Measurements from ENCODE around the gene GIPC1. TPM values are rescaled to one million over a fixed set of nuclear protein-coding genes. Genes with fewer than 3 reads are reported as not detected.

The GIPC1 gene
- polyA plus RNA-seq, 4 donors = 58.3 to 102 (median 63.4) TPM

DNA sequence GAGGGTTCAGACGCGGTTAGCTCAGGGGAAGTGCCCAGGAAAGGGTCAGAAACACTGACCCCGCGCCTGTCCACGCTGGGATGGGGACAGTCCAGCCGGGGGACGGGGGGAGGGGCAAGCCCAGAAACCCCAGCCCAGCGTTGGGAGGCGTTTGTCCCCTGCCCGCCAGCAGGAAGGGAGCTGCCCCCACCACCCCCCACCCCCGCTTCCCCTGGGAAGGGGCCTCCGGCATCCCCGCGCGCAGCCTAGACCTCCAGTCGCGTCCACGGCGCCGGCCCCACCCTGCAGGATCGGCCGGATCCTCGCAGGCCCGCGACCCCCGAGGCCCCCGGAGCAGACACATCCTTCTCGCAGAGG is 277 bp downstream of the GIPC1 start:
- no peak for DNase-seq (ENCODE audit: low read depth in 4 of 4, low spot score in 3 of 4)

DNA sequence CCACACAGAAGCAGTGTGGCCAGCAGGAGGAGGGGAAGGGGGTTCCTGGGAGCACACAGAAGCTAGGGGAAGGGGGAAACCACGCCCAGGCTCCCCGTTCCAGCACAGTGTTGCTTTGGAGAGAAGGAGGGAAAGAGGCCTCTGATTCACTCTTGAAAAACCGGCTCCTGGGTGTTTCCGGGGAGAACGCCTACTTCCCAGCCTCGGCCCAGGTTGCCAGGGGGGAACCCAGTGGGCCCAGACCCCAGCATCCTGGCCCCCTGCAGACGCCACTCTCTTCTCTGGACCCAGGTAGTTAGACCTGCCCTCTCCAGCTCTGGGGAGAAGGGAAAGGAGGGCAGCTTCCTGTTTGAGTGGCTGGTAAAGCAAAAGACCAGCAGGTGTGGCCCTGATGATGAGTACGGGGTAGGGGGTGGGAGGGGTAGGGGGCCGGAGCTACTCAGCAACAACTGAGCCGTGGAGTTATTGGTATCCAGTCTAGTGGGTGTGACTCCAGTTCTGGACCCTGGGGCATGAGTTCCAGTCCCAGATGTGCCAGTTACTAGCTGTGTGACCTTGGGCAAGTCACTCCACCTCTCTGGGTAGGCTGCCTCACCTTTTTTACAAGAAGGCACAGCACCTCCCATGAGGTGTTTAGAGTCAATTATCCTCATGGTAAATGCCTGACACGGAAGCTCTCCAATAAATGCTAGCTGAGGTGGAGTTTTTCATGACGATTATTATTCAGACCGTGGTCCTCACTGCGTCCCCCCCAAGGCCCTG is 836 bp downstream of the GIPC1 start:
- no peak for DNase-seq (ENCODE audit: low read depth in 4 of 4, low spot score in 3 of 4)

DNA sequence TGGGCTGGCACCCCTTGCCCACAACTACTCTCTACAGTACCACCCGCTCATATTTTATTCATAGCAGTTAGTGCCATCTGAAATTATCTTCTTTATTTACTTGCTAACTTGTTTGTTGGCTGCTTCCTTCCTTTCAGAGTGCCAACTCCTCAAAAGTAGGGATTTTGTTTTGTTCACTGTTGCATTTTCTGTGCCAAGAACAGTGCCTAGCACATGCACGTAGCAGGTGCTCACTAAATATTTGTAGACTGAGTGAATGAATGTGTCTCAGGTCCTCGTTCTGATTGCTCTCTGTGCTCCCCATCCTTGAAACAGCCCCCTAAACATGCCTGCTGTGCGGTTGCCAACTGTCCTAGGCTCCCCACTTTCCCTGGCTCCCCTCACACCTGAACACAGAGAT is 1.5 kb downstream of the GIPC1 start:
- DNase-seq (ENCODE audit: low read depth in 4 of 4, low spot score in 3 of 4) = no peak

DNA sequence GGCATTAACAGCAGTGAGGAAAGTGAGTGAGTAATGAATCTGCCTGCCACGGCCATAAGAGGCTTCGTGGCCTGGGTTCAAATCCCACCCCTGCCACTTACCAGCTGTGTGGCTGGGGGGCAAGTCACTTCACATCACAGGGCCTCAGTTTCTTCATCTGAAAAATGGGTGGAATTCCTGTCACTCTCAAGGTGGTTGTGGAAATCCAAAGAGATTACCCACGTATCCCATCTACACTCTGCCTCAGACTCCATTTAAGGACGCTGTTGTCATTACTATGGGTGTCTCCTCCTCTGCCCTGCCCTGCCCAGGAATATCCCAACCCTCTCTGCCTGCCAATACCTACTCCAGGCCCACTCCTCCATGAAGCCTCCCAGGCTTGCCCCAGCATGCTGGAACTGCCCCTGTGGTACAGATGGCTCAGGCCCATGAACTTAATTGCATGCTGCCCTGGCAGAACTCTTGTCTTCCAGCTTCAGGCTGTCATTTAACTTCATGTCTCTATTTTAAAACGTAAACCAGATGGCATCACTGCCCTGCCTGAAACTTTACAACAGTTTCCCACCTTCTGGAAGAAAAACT is 3.1 kb downstream of the GIPC1 start:
- no peak for DNase-seq (ENCODE audit: low read depth in 4 of 4, low spot score in 3 of 4)

DNA sequence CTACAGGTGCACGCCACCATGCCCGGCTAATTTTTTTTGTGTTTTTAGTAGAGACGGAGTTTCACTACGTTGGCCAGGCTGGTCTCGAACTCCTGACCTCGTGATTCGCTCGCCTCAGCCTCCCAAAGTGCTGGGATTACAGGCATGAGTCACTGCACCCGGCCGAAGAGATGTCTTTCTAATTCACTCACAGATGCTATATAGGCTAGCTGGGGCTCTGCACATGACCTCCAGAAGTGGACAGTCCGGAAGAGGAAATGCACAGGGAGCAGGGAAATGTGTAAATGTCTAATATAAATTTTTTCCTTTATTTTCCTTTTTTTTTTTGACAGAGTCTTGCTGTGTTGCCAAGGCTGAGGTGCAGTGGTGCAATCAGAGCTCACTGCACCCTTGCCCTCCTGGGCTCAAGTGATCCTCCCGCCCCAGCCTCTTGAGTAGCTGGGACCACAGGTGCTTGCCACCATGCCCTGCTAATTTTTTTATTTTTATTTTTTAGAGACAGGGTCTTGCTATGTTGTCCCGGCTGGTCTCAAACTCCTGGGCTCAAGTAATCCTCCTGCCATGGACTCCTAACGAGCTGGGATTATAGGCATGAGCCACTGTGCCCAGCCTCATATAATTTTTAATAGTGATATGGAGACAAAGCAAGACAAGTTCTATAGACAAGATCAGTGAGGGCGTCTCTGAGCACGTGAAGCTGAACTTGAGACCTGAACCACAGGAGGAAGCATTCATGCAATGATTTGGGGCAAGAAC is 8.4 kb downstream of the GIPC1 start:
- DNase-seq (ENCODE audit: low read depth in 4 of 4, low spot score in 3 of 4) = no peak

DNA sequence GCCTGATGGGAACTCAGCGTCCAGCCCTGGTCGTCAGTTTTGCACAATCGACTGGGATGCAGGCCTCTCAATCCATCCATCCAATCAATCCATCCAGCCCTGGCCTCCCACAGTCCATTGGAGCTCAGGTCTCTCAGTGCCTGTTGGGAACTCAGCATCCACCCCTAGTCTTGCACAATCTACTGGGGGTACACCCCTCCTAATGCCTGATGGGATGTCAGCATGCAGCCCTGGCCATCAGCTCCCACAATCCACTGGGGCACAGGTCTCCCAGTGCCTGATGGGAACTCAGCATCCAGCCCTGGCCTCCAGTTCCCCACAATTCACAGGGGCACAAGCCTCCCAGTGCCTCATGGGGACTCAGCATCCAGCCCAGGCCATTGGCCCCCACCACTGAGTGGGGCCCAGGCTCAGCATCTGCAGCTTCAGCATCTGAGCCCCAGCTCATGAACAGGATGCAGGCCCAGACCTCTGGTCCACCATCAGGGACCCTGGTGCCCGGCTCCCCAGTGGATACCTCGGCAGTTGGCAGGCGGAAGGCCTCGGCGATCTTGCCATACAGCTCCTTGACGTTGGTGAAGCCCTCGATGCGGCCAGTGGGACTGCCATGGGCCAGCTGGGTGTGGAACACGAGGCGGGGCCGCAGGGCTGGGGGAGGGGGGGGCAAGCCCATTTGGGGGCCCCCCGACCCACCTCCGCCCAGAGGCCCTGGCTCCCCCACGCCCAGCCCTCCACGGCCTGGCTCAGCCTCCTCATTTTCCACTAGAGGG is 13.6 kb downstream of the GIPC1 start:
- DNase-seq (ENCODE audit: low read depth in 4 of 4, low spot score in 3 of 4) = no peak

DNA sequence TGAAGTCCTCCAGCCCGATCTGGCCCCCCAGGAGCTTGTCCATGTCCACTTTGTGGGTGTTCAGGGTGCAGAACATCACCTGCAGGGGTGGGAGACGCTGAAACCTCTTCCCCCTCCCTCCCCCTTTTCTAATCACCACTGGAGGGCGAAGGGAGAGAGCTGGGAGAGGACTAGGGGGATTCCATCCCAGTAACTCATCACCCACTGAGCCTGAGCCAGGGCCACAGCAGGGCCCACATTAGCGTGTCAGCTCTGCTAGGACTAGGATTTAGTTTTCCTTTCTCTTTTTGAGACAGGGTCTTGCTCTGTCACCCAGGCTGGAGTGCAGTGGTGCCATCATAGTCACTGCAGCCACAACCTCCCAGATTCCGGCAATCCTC is 15.2 kb downstream of the GIPC1 start:
- no peak for DNase-seq (ENCODE audit: low read depth in 4 of 4, low spot score in 3 of 4)

DNA sequence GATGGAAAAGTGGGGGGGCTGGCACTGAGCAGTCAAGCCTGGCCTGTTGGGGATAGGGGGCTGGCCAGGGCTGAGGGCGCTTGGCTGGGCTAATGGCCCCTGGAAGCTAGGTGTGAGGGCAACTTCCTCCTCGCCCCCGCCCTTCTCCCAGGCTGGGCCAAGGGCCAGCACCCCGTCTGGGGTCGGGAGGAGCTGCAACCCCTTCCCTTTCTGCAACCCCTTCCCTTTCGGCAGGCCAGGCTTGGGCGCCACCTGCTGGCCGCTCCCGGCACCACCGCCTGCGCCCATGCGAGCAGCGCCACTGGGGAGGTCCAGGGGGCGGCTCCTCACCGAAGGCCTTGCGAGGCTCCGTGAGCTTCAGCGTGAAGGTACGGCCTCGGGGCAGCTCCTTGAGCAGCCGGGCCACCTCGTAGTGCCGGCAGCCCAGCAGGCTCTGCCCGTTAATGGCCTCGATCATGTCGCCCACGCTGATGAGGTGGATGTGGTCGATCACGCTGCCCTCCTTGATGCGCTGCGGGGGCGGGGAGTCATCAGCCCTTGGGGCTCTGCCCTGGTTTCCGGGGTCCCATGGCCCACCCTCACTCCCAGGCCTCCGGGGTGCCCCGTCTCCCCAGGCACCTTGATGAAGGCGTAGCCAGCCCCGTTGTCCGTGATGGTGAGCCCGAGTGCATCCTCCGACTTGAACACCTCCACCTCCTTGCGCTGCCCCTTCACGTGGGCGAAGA is 15.8 kb downstream of the GIPC1 start:
- DNase-seq (ENCODE audit: low read depth in 4 of 4, low spot score in 3 of 4) = no peak

DNA sequence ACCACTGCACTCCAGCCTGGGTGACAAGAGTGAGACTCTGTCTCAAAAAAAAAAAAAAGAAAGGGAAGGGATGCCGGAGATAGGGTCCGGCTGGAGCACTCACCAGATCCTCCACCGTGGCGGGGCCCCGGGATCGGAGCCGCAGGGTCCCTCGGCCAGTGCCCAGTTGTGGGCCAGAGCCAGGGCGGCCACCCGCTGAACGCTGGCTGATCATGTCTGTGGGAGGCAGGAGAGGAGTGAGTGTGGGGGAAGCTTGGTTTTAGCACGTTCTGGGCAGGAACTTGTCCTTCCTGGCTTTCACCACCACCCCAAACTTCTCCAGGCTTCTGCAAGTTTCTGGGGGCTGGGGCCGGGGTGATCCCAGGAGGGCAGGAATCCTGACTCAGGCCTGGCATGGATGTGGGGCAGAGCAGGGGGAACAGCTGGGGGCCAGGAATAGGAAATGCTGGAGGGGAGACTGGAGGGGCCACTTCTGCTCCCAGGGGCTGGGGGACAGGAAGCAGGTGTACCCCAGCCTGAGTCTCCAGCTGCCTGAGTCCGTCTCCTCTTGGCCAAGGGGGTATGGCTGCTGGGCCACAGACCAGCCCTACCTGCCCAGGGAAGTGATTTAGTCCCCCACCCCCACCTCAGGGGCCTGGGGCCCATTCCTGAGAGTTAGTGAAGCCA is 16.5 kb downstream of the GIPC1 start:
- DNase-seq (ENCODE audit: low read depth in 4 of 4, low spot score in 3 of 4) = no peak

DNA sequence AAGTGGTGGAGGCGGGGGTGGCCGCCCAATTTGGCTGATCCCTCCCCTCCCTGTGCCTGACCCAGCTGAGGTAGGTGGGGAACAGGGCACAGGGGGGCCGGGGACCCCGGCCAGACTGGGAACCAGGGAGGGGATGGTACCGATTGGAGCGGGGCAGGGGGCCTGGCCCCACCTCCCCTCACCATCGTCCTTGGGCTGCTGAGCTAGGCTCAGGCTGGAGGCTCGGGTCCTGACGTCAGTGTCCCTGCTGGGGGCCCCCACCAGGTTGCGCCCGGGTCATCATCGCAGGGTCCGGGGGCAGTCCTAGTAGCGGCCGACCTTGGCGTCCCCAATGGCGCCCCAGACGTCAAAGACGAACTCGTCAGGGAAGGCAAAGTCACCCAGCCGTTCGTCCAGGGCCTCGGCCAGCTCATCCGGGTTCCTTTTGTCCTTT is 17.8 kb downstream of the GIPC1 start:
- no peak for DNase-seq (ENCODE audit: low read depth in 4 of 4, low spot score in 3 of 4)

DNA sequence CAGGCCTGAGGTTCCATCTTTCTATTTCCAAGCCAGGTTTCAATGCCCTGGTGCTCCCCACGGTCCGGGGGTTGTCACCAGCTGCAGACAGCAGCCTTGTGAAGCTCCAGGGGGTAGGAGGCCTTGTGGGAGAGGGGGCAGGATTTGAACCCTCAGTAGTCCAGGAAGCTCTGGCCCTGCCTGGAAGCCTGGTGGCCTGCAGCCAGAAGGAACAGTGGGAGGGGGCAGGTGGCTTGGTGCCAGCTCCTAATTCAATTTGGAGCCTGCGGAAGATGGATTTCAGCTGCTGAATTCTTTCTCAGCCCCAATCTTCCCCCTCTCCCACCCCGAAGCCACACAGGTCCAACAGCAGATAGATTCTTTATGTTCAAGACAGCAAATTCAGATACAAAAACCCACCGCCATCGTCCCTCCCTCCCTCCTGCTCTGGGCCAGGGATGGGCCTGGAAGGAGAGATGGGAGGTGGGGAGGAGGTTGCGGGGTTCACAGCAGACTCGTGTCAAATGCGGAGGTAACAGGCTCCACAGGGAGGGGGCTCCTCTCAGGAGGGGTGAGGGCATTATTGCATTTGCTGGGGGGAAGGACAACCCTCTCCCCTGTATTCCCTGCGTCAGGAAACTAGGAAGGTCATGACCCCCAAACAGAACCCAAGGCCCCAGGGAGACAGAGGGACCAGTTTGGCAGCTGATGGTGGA is 18.4 kb downstream of the GIPC1 start:
- DNase-seq (ENCODE audit: low read depth in 4 of 4, low spot score in 3 of 4) = peak in 3 of 4 donors; percentile 67 to 75 (median 68)

DNA sequence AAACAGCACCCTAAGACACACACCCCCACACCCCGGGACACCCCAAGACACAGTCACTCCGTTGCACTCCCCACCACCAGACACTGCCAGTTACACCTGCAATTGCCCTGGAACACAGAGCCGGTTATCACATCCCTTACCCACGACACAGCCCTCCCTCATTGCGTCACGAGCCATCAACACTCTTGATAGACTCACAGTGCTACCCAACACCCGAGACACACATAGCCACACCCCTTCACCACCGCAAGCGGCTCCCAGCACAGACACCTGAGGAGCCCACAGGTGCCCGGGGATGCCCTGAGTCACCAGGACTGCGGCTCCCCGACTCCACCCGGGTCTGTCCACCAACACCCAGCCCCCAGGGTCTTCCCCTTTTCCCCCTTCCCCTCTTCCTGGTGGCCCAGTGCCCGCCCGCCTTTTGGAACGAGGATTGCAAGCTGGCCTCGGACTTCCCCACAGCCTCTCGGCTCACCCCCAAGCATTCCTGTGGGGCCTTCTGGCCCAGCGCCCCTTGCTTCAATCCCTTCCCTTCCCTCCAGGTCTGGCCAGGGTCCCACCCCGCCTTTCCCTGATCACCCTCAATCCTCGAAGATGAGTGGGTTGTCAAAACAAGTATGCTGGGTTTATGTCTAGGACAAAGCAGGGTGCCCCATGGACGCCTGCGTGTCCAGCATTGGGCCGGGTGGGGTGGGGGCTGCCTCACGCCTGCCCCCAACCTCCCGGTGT is 19.1 kb downstream of the GIPC1 start:
- no peak for DNase-seq (ENCODE audit: low read depth in 4 of 4, low spot score in 3 of 4)

DNA sequence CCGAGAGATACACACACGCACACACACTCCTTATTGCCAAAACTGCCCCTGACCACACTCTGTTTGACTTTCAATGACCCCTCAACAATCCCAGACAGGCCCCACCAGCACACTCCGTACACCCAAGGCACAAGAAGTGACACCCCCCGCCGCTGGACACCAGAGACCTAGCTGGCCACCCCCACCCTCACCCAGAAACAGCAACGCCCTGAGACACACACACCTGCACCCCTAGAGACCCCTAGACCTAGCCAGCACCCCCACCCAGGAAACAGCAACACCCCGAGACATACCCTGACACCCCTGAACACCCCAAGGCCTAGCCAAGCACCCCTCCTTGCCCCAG is 19.6 kb downstream of the GIPC1 start:
- no peak for DNase-seq (ENCODE audit: low read depth in 4 of 4, low spot score in 3 of 4)

DNA sequence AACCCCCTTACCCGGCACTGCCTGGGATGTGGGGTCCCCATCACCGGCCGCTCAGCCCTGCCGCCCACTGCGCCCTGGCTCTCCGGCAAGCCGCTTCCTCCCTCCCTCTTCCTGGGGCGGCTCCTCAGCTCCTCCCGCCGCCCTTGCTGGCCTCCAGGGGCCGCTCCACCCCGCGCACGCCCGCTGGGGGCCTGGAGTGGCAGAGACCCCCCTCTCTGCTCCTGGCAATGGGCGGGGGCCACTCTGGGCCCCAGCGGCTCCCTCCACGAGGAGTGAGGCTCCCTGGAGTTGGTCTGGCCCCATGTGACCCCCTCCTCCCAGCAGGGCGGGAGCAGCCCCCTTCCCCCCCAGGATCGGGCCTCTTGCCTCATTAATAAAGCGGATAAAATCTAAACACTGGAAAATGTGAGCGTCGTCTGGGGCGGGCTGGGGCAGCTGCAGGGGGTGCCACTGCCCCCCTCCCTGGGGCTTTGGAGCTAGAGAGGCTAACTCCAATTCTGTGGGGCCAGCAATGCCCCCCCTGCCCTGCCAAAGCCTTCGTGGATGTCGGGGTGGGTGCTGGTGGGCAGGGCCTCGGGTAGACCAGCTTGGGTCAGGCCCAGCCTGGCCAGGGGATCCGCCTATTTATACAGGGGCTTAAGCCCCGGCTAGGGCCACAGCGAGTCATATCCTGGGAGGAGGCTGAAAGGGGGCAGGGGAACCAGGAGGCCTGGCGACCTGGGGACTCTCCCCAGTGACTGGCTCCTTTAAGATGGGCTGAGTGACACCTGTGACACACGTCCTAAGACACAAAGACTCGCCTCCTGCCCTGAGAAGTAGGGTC is 20.5 kb downstream of the GIPC1 start, which contains the start of gene PTGER1:
PTGER1 (minus strand) TSS at position 104 of the 823 bp plus-strand sequence. CDS start 1,034 bp downstream, outside the sequence.
- no peak for DNase-seq (ENCODE audit: low read depth in 4 of 4, low spot score in 3 of 4)

DNA sequence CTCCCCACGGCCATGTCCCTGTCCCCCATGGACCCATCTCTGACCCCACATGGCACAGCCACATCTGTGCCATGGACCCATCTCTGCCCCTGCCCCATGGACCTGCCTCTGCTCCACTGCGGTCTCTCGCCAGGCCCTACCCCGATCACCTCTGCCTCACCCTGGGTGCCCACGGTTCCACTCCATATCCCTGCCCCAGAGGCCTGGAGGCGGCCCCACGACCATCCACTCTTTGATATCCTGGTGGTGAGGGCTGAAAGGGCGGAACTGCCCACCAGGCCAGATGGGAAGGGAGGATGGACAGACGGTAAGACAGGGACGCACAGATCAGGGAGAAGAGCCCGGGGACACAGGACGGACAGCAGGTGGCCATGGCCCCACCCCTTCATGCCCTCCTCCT is 21.1 kb downstream of the GIPC1 start:
- DNase-seq (ENCODE audit: low read depth in 4 of 4, low spot score in 3 of 4) = no peak

DNA sequence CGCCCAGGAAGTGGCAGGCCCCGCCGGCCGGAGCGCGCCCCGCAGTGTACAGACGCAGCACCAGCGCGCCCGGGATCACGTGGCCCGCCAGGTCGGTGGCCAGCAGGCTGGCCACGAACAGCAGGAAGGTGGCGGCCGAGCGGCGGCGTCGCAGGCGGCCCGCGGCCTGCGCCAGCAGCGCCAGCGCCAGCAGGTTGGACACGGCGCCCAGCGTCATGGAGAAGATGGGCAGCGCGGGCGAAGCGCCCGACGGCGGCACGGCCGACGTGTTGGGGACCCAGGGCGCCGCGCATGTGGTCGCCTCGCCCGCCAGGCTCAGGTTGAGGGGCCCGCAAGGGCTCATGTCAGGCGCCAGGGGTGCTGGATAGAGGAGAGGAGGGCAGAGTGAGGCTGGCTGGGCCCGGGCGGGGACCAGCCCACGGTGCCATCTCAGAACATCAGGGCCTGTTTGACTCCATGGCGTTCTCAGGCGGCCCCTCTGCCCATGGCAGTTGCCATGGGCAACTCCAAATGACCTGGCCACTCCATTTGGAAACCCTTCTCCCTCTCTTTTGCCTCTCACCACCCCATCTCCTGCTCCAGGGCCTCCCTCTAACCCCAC is 21.8 kb downstream of the GIPC1 start:
- DNase-seq (ENCODE audit: low read depth in 4 of 4, low spot score in 3 of 4) = no peak
